IPS DF 6.9 (cell line): ENCODE results near the gene TTLL5.

Experiments used
- DNase-seq: peaks from one replicate; pipeline ENCODE4 v3.0.0-alpha.2; 2013; ENCODE audit warnings: low read depth, low spot score
- H3K27ac ChIP-seq: one replicate; pipeline ENCODE4 v1.5.1; 2013; ENCODE audit warnings: low read length, control low read depth
- H3K27me3 ChIP-seq: 2 replicates; pipeline ENCODE4 v1.6.1; 2013; ENCODE audit warnings: mild to moderate bottlenecking, low read length; ENCODE audit not compliant: control insufficient read depth, insufficient read depth
- H3K36me3 ChIP-seq: 2 replicates; pipeline ENCODE4 v1.6.1; 2013; ENCODE audit warnings: low read length; ENCODE audit not compliant: control insufficient read depth, insufficient read depth
- H3K4me1 ChIP-seq: 2 replicates; pipeline ENCODE4 v1.6.1; 2013; ENCODE audit warnings: low read length; ENCODE audit not compliant: control insufficient read depth, insufficient read depth
- H3K4me3 ChIP-seq: 2 replicates; pipeline ENCODE4 v1.5.1; 2013; ENCODE audit warnings: mild to moderate bottlenecking, low read length
- H3K9me3 ChIP-seq: 2 replicates; pipeline ENCODE4 v1.6.1; 2013; ENCODE audit warnings: low read length, inconsistent platforms; ENCODE audit not compliant: control insufficient read depth, insufficient read depth
- WGBS: extraction: QIAGEN DNeasy Blood & Tissue Kit; methylation state at CpG from one replicate; pipeline ENCODE4 v1.1.7; 2013; ENCODE audit warnings: mixed read lengths, missing lambda C conversion rate; ENCODE audit not compliant: insufficient read length, insufficient coverage; 5-methylcytosine and 5-hydroxymethylcytosine counted together

Gene TTLL5

DNA sequence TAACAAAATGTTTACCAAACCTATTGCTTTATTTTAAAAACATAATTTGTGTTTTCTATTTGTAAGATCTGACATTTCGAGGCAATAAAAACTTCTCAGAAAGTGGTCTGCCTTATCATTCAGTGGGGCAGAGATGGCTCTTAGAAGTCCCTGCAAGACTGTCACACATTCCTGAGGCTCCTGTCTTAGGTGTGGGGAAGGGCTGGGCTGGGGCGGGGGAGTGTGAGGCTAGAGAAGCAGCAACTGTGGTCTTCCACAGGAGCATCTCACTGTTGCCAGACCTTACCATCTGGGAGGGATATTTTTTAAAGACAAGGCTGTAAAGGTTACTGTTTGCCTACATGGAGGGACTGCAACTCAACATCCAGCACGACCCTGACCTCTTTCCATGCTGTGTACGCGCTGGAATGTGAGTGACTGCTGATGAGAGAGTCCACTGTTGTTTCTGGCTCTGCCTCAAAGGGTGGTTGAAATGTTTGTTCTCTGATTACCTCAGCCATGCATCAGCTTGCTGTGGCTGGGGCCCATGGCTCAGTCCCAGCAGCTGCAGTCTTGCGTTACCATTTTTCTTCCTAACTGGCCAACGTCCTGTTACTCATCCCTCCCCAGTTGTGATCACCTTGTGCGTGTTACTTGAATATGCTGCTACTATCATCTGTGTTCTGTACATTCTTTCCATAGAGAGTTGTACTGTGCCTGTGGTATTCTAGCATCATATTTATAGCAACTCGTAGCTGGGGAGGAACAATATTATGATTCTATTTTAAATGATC is 12.8 kb upstream of the TTLL5 start:
- H3K27ac ChIP-seq = no peak overlapping the region
- no peak overlapping the region for H3K4me3 ChIP-seq
- no peaks in the 10 kb centered on the region for H3K27me3 ChIP-seq
- H3K36me3 ChIP-seq = peaks cover 21% of the 10 kb centered on the region; the same call in 1 of the 2 replicates
- no CpG with 5 or more reads among the region's 9 CpGs for WGBS
- H3K9me3 ChIP-seq = no peaks in the 10 kb centered on the region
- no peaks in the 10 kb centered on the region for H3K4me1 ChIP-seq
- DNase-seq = no peak

DNA sequence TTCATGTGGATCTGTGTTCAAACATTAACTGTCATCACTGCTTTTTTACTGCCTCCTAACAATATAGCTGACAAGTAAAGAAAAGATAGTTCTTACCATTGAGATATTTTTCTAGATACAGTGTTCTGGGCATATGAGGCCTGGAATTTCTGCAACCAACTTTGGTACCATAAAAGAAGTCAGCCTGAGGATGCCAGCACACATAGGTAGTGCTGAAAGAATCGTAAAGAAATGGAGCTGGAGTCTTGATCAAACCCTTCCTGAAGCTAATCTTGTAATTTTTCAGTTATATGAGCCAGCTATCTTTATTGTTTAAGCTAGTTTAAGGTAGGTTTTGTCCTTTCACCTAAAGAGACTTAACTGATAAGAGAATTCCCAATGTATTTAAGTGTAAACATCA is 11.7 kb upstream of the TTLL5 start:
- Histone ChIP-seq H3K27me3 (no peaks in the 10 kb centered on the region), H3K36me3 (peaks cover 21% of the 10 kb centered on the region; the same call in 1 of the 2 replicates), H3K4me1 (no peaks in the 10 kb centered on the region), H3K9me3 (no peaks in the 10 kb centered on the region), H3K27ac (no peak overlapping the region), H3K4me3 (no peak overlapping the region)
- whole genome bisulfite sequencing = no CpG with 5 or more reads among the region's 1 CpG
- DNase-seq = no peak

DNA sequence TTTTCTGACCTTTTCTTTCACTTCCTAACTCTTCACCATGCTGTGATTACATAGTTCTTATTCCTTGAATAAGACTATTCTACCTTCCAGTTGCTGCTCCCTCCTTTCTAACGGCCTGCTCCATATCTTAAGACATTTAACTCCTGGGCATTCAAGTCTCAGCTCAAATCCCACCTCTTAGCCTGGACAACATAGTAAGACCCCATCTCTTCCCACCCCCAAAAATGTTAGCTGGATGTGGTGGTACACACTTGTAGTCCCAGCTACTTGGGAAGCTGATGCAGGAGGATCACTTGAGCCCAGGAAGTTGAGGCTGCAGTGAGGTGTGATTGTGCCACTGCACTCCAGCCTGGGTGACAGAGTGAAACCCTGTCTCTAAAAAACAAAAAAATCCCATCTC is 11.3 kb upstream of the TTLL5 start:
- H3K9me3 ChIP-seq = no peaks in the 10 kb centered on the region
- H3K27ac ChIP-seq = no peak overlapping the region
- no peak for DNase-seq
- no peak overlapping the region for H3K4me3 ChIP-seq
- H3K4me1 ChIP-seq = no peaks in the 10 kb centered on the region
- peaks cover 21% of the 10 kb centered on the region; the same call in 1 of the 2 replicates for H3K36me3 ChIP-seq
- no CpG with 5 or more reads among the region's 1 CpG for WGBS
- no peaks in the 10 kb centered on the region for H3K27me3 ChIP-seq

DNA sequence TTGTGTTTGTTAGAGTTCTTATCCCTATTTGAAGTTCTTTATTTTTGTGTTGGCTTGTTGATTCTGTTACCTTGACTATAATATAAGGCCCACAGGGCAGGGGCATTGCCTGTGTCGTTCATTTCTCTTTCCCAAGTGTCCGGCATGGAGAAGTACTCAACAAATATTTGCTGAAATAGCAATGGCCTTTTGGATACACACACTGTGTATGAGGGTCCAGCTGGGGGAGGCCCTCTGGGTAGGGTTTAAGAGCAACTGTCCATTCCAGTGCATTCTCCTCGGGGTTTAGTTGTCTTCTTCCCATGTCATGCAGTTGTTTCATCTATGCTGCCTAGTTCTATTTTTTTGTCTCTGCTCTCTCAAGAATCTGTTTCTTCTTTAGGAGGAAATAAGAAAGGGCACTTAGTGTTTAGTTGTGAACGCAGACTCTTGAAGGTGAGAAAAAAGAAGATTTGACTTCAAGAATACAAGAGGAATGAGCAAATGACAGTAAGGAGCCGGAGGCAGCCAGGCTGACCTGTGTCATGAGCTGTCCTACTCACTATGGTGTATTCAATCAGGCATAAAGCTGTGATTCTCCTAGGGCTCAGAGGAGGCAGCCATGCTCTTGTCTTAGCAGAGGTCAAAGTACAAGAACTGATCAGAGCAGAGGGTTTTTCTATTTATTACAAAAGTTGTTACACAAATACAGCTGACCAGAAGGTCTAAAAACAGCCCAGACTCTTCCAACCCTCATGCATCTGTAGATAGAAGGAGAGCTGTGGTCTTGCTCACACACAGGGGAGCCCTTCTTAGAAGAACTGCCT is 10.6 kb upstream of the TTLL5 start:
- WGBS = no CpG with 5 or more reads among the region's 5 CpGs
- Histone ChIP-seq H3K27me3 (no peaks in the 10 kb centered on the region), H3K4me3 (no peak overlapping the region), H3K4me1 (no peaks in the 10 kb centered on the region), H3K27ac (no peak overlapping the region), H3K36me3 (peaks cover 21% of the 10 kb centered on the region; the same call in 1 of the 2 replicates), H3K9me3 (no peaks in the 10 kb centered on the region)
- no peak for DNase-seq

DNA sequence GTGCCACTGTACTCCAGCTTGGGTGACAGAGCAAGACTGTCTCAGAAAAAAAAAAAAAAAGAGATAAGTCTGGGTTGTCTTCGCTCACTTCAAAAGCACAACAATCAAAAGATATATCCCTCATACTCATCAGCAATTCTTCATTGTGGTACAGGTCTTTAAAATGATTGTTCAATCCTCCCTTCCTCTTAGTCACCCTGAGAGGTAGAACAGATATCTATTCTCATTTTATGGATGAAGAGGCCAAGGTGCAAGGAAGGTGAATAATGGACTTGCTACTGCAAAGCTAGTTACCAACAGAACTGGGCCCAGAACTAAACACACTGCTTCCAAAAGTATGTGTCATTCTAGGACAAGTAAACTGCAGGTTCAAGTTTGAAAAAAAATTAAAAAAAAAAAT is 7.5 kb upstream of the TTLL5 start:
- WGBS = no CpG with 5 or more reads among the region's 1 CpG
- DNase-seq = no peak
- no peak overlapping the region for H3K27ac ChIP-seq
- H3K4me3 ChIP-seq = no peak overlapping the region
- H3K9me3 ChIP-seq = no peaks in the 10 kb centered on the region
- H3K4me1 ChIP-seq = no peaks in the 10 kb centered on the region
- H3K27me3 ChIP-seq = no peaks in the 10 kb centered on the region
- peaks cover 17% of the 10 kb centered on the region; the same call in 1 of the 2 replicates for H3K36me3 ChIP-seq

- Histone ChIP-seq H3K36me3 (peaks cover 14% of the 10 kb centered on the region; the same call in 1 of the 2 replicates), H3K9me3 (no peaks in the 10 kb centered on the region), H3K4me3 (no peak overlapping the region), H3K27ac (no peak overlapping the region), H3K4me1 (no peaks in the 10 kb centered on the region), H3K27me3 (no peaks in the 10 kb centered on the region)
- peak; percentile 55 for DNase-seq
- WGBS = no CpG with 5 or more reads among the region's 4 CpGs
Measured at GRCh38 chr14:75654127-75654732, 6.8 kb upstream of the TTLL5 start.

GRCh38 chr14:75655235-75655634 is 5.8 kb upstream of the TTLL5 start:
- Histone ChIP-seq H3K27ac (no peak overlapping the region), H3K4me3 (no peak overlapping the region), H3K27me3 (no peaks in the 10 kb centered on the region), H3K9me3 (no peaks in the 10 kb centered on the region), H3K36me3 (peaks cover 11% of the 10 kb centered on the region; the same call in 1 of the 2 replicates), H3K4me1 (no peaks in the 10 kb centered on the region)
- no peak for DNase-seq
- no CpG with 5 or more reads among the region's 1 CpG for WGBS

GRCh38 chr14:75657331-75657730 is 3.7 kb upstream of the TTLL5 start:
- no peaks in the 10 kb centered on the region for H3K9me3 ChIP-seq
- H3K36me3 ChIP-seq = peaks cover 2% of the 10 kb centered on the region; the same call in 1 of the 2 replicates
- no peaks in the 10 kb centered on the region for H3K4me1 ChIP-seq
- no peaks in the 10 kb centered on the region for H3K27me3 ChIP-seq
- DNase-seq = no peak
- H3K27ac ChIP-seq = no peak overlapping the region
- H3K4me3 ChIP-seq = no peak overlapping the region
- no CpG with 5 or more reads among the region's 4 CpGs for WGBS

- 100% methylated on average over 1 of the region's 2 CpGs for WGBS
Measured at GRCh38 chr14:75658957-75659356, 2.1 kb upstream of the TTLL5 start.

DNA sequence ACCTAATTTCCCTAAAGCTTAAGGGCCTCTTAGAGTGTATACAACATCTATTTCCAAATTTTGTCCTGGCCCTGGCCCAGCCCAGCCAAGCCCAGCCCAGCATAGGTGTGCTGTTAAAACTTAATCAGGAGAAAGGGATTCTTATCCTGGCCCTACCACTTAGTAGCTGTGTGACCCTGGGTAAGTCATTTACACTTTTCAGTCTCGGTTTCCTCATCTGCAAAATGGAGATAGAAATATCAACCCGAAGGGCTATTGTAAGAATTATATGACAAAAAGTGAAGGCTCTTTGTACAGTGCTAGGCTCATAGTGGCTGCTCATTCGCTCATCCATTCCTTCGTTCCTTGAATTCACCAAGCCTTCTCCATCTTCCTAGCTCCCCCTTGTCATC is 812 bp upstream of the TTLL5 start:
- Histone ChIP-seq H3K27me3 (no peaks in the 10 kb centered on the region), H3K4me3 (peak overlapping the region; percentile 100; the same call in 1 of the 2 replicates), H3K27ac (no peak overlapping the region), H3K4me1 (no peaks in the 10 kb centered on the region), H3K36me3 (peaks cover 2% of the 10 kb centered on the region; the same call in 1 of the 2 replicates), H3K9me3 (no peaks in the 10 kb centered on the region)
- DNase-seq = no peak
- no CpG with 5 or more reads among the region's 4 CpGs for WGBS

More at GRCh38 chr14:75658957-75659356, 2.1 kb upstream of the TTLL5 start:
- H3K27me3 ChIP-seq = no peaks in the 10 kb centered on the region
- H3K36me3 ChIP-seq = peaks cover 2% of the 10 kb centered on the region; the same call in 1 of the 2 replicates
- DNase-seq = no peak
- H3K27ac ChIP-seq = no peak overlapping the region
- no peak overlapping the region for H3K4me3 ChIP-seq
- H3K9me3 ChIP-seq = no peaks in the 10 kb centered on the region
- no peaks in the 10 kb centered on the region for H3K4me1 ChIP-seq
